GM12892 (cell line): ENCODE results near the gene GALNT1.

Experiments
- DNase-seq: peaks from one replicate; pipeline ENCODE4 v3.0.0; 2011; ENCODE audit not compliant: insufficient read length
- FAIRE-seq: peaks from 2 replicates; lab custom pipeline; 2011; peaks lifted over from hg19 to GRCh38; lab: Jason Lieb, UNC
- POLR2A ChIP-seq: IDR thresholded peaks from 2 replicates; pipeline ENCODE4 v1.6.1; 2011; ENCODE audit warnings: low read depth, low read length, control low read depth
- POLR2AphosphoS5 ChIP-seq: IDR thresholded peaks from 2 replicates; pipeline ENCODE4 v1.6.1; 2011; ENCODE audit warnings: low read depth, low read length, control low read depth
- TAF1 ChIP-seq: IDR thresholded peaks from 2 replicates; pipeline ENCODE4 v1.6.1; 2011; ENCODE audit warnings: low read depth, mild to moderate bottlenecking, control low read depth, low read length, borderline replicate concordance

The GALNT1 gene

DNA sequence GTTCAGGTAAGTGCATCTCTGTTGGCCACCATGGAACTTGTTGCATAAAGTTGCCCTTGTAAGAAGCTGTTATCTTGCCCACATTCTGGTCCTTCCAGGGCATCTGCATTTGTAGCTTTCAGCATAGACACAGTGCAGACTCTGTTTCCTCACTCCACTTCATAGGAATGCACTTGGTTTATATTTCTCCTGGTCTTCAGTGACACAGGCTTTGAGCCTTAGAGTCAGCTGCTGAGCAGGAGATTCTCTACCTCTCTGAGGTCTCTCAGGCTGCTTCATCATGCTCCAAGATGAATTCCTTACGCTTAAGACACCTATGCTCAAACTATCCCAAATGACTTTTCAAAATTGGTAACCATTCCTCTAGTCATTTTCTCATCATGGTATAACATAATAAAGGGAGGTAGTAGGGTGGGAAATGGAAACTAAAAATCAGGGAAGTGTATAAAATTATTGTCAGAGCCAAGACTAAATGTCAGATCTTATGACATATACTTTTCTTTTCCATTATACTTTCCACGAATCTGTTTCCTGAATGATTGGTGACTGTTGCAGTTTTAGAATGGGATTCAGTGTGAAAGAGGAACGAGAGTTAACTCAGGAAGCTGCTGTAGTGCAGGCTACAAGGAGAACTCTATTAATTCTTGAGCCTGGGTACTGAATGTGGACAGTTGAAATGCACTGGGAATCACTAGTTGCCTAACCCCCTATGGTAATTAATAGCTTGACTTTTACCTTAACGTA is 72.0 kb downstream of the GALNT1 start:
- DNase-seq (no peak), FAIRE-seq (no peak)
- TF ChIP-seq POLR2AphosphoS5 (no peak), TAF1 (no peak), POLR2A (no peak)

GRCh38 chr18:35658112-35658511 is 76.6 kb downstream of the GALNT1 start:
- FAIRE-seq = no peak
- no peak for TF ChIP-seq POLR2AphosphoS5
- TF ChIP-seq TAF1 = no peak
- no peak for TF ChIP-seq POLR2A

DNA sequence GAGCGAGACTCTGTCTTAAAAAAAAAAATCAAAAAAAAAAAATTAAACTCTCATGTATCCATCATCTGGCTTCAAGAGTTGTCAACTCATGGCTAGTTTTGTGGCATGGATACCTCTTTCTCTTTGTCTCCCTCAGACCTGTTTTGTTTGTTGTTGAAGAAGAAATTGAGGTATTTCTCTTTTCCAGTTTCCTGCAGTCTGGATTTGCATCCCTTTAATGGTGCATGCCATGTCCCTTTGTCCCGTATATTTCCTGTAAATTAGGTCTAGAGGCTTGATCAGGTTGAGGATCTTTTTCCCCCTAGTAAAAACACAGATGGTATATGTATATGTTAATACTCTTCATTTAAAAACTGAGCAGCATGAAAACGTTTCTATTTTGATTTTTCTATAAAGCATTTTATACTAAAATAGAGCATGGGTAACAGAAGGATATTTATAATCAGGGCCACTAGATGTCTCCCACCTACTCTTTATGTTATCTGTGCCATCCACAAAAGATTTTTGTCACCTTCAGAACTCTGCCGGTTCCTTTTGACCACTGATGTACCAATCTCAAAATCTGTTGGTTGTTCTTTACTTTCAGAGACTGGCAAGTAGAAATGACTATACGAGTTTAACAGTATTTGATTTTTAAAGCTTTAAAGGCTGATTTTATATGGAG is 80.1 kb downstream of the GALNT1 start:
- FAIRE-seq (no peak), DNase-seq (no peak)
- TF ChIP-seq POLR2AphosphoS5 (no peak), TAF1 (no peak), POLR2A (no peak)

More at GRCh38 chr18:35658112-35658511, 76.6 kb downstream of the GALNT1 start:
- no peak for DNase-seq

DNA sequence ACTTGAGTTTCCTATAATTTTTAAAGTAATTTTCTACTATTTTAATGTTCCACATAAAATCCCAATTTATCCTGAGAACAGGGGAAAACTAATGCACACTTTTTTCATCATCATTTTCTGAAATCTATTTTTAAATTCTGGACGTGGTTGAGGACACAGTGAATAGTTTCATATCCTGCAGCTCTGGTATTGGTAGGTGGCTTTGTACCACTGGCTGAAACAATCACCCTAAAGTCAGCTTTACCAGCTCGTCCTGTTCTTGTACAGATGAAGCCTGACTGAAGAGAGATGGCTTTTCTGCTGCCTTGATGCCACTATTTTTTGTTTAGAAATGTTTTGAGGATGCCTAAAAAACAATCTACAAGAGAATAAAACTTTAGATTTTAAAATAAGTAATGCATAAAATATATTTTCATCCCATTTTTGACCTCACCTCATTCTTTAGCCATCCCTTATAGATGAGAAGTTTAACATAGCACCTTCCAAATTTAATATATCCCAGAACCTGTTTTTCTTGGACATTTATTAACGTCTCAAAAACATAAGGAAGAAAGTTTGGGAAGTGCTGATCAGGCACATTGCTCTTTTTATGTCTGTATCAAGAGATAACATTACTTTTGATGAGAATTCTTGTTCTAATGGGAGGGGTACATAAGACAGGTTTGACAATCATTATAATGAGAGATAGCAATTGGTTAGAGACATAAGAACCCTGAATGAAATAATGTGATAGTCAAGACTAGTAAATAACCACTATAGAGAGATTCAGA is 80.9 kb downstream of the GALNT1 start:
- DNase-seq = no peak
- FAIRE-seq = no peak
- TF ChIP-seq TAF1 (no peak), POLR2A (no peak), POLR2AphosphoS5 (no peak)

DNA sequence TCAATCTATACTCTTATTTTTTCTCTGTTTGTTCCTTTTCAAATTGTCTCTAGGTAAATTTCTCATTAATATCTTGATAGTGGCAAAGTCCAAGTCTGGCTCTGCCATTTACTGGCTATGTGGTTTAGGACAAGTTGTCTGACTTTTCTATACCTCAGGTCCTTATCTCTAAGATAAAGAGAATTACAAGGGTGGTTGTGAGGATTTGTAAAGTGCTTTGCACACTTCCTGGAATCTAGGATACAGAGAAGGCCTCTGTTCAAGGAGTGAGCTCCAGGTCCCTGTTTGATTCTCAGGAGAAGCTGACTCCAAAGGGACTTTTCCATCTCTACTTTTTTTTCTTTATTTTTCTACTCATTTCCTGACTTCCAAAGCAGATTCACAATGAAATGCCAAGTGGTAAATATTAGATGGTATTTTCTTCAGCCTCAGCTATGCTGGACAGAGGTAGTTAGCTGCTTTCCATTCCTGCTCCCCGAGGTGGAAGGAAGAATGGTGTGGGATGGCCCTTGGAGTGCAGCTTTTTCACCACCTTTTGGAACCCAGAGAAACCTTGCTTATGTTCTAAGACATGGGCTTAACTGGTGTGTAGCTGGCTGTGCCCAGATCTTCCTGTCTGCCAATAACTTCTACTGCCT is 90.5 kb downstream of the GALNT1 start:
- no peak for DNase-seq
- FAIRE-seq = no peak
- no peak for TF ChIP-seq POLR2AphosphoS5
- no peak for TF ChIP-seq POLR2A
- no peak for TF ChIP-seq TAF1

DNA sequence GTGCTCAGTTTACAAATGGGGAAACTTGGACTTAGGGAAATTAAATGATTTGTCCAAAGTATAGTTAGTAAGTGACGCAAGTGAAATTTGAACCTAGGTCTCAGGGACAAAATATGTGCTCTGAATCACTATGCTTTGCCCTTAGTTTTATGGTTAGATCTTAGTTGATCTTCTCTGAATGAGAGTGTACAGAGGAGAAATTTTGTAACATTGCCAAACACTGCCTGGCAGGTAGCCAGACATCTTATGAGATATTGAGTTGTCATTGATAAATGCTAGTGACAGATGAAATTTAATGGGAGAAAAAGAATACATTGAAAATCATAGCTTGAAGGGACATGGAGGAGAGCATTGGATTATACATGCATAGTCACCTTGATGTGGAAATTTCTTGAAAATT is 91.4 kb downstream of the GALNT1 start:
- FAIRE-seq = no peak
- no peak for DNase-seq
- TF ChIP-seq POLR2AphosphoS5 (no peak), POLR2A (no peak), TAF1 (no peak)

DNA sequence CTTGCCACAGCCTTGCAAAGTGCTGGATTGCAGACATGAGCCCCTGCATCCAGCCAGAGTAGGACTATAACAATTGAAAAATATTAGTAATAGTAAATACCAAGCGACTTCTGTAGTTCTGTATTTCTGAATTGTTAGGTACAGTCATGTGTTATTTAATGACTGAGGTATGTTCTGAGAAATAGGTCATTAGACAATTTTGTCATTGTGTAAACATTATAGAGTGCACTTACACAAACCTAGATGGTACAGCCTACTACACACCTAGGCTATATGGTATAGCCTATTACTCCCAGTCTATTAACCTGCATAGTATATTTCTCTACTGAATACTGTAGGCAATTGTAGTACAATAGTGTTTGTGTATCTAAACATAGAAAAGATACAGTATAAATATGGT is 92.1 kb downstream of the GALNT1 start:
- FAIRE-seq = no peak
- TF ChIP-seq POLR2AphosphoS5 = no peak
- TF ChIP-seq TAF1 = no peak
- TF ChIP-seq POLR2A = no peak
- no peak for DNase-seq

GRCh38 chr18:35680139-35680551 is 98.6 kb downstream of the GALNT1 start:
- TF ChIP-seq POLR2AphosphoS5 = no peak
- no peak for TF ChIP-seq TAF1
- TF ChIP-seq POLR2A = no peak
- DNase-seq = no peak
- FAIRE-seq = no peak

DNA sequence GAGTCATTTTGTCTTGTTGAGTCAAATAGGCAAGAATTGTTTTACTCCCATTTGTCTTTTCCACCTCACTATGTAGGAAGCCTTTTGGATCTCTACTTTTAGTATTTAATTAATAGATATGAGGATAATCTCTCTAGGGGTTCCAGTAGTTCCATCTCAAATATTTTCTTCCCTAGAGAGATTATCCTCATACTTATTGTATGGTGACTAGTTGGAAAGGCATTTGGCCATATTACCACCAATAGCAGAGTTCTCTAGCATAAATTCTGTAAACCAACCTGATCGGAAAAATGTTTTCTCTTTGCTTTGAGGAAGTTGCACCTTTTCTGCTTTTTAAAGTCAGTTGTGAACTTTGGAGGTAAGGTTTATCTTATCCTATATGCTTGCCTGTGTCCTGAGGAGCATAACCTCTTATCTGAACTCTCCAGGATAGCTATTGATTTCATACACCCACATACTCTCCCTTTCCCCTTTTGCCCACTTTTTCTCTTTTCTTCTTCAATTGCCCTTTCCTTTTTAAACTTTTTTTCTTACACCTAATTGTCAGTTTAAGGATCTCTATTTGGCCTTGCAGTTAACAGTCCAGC is 100.8 kb downstream of the GALNT1 start:
- TF ChIP-seq TAF1 (no peak), POLR2AphosphoS5 (no peak), POLR2A (no peak)
- no peak for DNase-seq
- no peak for FAIRE-seq

DNA sequence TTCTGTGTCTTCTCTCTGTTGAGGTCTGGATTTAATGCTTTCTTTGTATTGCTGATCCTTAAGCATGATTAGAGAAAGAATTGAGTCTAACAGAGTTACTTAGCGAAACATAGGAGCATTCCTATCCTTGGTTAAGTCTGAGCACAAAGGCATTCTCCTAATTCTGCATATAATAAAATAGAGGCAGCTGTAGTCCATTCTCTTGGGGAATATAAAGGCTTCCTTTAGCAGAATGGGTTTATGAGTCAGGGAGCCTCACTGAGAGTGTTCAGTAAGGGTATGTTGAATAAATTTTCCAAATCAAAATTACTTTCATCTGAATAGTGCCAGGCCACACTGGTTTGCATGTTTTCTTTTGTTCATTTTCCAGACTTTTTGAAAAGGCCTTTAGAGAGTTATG is 101.5 kb downstream of the GALNT1 start:
- DNase-seq (no peak), FAIRE-seq (no peak)
- no peak for TF ChIP-seq POLR2A
- no peak for TF ChIP-seq TAF1
- no peak for TF ChIP-seq POLR2AphosphoS5

DNA sequence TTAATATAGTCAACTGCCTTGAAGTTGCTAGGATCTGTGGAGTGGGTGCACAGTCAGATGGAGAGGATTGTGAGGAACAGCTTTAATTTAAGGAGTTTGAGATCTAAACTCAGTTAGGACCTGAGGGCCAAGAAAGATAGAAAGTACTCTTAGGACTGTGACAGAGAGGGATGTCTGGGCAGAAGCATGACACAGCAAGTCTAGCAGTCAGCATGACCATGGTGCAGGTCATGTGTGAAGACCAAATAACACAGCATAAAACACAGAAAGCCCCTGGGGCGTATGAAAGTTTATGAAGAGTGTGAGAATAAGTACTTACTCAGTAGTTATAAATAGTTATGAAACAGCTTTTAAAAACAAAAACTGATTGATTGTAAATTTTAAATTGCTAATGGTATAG is 107.2 kb downstream of the GALNT1 start:
- FAIRE-seq (peak; percentile 61), DNase-seq (no peak)
- no peak for TF ChIP-seq POLR2AphosphoS5
- TF ChIP-seq POLR2A = no peak
- TF ChIP-seq TAF1 = no peak
